ENCODE measurements around the gene PRIM2. TPM values are rescaled to one million over a fixed set of nuclear protein-coding genes. Genes with fewer than 3 reads are reported as not detected.
"Not testable (repeated sequence)": the region's sequence is repeated elsewhere in the genome, so short reads cannot be mapped to it uniquely, and the experiment has no call there.

The PRIM2 gene
- total RNA-seq, 1 experiment from 2014 or later, result 132 TPM

DNA sequence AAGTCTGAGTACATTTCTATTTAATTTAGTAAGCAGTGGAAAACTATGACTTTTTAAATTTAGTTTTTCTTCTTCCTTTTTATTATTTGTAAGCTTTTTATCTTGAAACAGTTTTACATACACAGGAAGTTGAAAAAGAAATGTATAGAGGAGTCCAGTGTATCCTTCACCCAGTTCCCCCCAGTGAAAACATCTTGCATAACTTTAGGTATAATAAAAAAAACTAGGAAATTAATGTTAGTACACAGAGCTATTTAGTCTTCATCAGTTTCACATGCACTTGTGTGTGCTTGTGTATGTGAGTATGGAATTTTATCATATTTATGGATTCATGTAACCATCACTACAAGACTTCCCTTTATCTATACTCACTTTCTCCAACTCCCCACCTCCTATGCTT, 162.8 kb downstream of the PRIM2 start:
- in situ Hi-C loops (cut with HindIII; ENCODE audit: low sequenced_read_pairs); DNase-seq (ENCODE audit: low spot score): not testable (repeated sequence)

DNA sequence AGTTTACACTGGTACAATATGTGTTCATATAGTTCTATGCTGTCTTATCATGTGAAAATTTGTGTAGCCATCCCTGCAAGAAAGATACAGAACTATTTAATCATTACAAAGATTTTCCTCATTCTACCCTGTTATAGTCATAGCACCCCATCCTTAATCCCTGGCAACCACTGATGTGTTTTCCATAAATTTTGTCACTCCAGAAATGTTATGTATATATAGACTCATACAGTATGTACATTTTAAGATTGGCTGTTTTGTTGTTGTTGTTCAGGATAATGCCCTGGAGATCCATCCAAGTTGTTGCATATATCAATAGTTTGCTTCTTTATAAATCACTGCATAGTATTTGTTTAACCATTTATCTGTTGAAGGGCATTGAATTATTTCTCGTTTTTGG, 163.7 kb downstream of the PRIM2 start:
- in situ Hi-C loops (cut with HindIII; ENCODE audit: low sequenced_read_pairs); DNase-seq (ENCODE audit: low spot score): not testable (repeated sequence)

DNA sequence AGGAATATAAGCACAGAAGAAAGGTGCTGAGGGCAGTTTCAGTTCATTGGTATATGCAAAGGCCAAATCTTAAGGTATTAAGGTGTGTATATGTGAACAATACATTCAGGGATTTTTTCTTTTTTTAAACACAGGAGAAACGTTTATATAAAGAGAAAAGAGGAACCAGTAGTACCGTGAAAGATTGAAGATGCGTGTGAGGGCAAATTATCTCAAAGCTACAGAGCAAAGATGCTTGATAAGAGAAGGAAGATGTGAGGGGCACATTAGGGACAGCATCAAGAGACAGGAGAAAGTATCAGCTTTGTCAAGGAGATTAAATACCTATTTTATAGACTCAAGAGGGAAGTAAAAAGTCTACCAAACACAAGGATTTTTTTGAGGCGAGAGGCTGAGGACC, 165.0 kb downstream of the PRIM2 start:
- in situ Hi-C loops (cut with HindIII; ENCODE audit: low sequenced_read_pairs); DNase-seq (ENCODE audit: low spot score): not testable (repeated sequence)

DNA sequence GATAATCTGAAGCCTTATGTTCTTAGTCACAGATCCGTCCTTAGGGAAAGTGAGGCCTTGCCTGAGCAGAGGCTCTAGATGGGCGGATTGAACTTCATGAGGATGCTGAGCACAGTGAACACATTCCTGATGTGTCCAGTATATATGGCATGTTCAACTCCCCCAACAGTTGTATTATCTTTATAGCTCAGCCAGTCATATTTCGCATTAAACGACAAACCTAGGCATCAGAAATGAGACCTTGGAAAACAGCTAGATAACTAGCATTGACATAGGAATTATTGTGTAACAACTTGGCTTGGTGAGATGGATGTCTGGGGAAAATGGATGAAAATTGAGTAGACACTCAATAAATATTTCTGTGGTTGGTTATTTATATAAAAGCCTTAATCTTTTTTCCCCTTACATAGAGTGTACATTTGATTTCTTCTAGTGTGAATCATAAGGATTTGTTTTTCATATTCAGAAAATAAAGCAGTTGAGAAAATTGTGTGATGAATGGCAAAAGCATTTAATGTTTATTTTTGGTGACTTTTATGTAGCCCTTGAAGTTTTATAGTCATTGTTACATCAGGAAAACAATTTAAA, 169.2 kb downstream of the PRIM2 start:
- in situ Hi-C loops (cut with HindIII; ENCODE audit: low sequenced_read_pairs); DNase-seq (ENCODE audit: low spot score): not testable (repeated sequence)

DNA sequence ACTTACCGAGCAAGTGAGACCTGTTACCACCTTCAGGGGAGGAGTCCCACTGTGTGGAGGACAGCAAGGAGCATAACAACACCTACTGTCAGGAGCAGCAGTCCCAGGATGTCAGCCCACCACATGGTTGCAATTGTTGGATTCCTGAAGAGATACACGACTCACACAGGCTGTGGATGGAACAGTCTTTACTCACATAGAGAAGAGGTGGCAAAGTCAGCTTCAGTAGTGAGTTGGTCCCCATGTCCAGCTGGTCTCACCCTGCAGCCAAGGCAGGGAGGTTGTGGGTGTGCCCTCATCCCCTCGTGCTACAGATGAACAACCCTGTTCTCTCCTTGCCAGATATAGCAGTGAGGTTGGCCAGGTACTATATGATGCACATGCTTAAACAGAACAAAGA, 171.1 kb downstream of the PRIM2 start:
- in situ Hi-C loops (cut with HindIII; ENCODE audit: low sequenced_read_pairs); DNase-seq (ENCODE audit: low spot score): not testable (repeated sequence)

DNA sequence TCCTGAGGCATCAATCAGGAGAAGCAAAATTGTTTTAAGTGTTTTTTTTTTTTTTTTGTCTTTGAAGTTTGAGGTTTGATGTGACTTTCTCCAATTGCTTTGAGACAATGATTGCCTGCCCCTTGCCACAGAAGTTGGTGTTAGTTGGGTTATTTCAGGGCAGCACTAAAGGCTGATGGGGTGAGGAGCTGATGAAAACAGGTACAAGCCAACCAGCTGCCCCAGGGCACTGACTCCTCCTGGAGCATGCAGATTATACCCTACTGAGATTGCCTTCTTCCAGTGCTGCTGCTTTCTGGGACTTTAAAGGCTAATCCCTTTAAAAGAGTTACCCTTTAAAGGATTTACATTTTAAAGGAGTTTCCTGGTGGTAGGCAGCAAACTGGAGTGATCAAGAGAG, 172.5 kb downstream of the PRIM2 start:
- DNase-seq (ENCODE audit: low spot score); in situ Hi-C loops (cut with HindIII; ENCODE audit: low sequenced_read_pairs): not testable (repeated sequence)

DNA sequence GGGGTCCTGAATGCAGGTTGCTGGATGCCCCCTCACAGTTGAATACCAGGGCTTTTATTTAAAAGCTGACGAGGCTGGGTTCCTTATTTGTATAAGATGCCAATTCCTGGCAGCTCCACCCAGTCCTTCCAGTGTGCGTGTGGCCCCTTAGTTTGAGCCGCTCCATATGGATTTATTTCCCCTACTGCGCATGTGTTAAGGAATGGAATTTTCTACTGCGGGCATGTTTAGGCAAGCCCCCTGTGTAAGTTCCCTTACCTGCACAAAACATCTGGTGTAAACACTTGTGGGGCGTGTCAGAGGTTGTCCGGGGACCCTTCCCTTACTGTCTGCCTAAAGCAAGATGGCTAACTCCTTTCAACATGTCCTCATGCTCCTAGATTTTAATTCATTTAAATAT, 174.4 kb downstream of the PRIM2 start:
- in situ Hi-C loops (cut with HindIII; ENCODE audit: low sequenced_read_pairs); DNase-seq (ENCODE audit: low spot score): not testable (repeated sequence)

DNA sequence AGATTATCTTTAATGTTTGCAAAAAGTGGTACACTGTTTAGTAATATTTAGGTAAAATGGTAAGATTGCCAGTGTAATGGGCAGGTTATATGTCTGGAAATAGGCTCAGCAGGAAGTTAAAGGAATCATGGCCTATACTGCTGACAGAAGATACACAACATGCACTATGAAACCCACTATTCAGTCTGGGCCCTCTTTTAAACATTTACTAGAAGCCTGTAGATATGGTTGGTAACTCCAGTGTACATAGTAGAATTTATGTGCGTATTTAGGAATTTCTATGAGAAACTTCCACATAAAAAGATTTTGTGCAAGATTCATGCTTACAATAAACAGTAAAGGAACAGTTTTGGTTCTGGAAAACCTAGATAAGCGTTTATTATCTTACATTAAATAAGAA, 178.8 kb downstream of the PRIM2 start:
- in situ Hi-C loops (cut with HindIII; ENCODE audit: low sequenced_read_pairs); DNase-seq (ENCODE audit: low spot score): not testable (repeated sequence)

DNA sequence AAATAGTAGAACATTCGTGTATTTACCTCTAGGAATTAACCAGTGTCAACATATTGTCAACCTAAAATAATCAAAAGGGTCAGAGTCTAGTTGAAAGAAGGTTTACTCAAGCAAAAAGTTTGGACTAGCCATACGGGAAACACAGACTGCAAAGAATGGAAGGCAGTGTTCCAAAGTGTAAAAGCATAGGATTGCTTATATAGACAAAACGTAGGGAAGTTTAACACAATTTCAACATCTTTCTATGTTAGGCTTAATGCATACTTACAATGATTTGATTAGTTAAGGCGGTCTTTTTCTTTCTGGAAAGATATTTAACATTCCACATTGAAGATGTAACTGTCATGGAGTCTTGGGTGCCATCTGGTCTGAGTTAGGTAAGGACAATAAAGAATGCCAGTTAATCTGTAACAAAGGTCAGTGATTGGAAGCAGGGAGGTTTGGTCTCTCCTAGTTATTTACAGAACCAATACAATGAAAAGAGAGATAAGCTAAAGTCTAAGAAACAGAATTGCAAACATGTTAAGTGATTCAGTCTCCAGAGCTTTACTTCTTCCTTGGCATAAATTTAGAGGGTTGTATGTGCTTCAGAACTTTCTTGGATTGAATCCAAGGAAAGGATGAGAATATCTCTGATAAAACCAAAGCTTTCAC, 183.1 kb downstream of the PRIM2 start:
- in situ Hi-C loops (cut with HindIII; ENCODE audit: low sequenced_read_pairs); DNase-seq (ENCODE audit: low spot score): not testable (repeated sequence)

DNA sequence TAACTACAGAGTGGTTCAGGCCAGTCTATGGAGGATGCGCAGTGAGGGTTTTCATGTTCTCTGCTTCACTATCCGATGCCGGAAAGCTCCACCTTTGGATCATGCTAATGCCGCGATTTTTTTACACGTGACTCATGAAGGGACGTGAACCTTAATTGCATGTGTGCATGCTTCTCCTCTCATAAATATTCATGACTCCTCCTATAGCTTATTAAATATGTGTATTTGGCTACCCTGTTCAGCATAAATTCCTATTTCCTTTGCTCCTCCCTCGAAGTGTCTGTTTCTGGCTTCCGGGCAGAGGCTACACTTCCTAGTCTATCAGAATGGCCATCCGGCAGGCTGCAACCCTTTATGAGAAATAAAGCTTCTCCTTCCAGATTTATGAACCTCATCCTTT, 185.0 kb downstream of the PRIM2 start:
- DNase-seq (ENCODE audit: low spot score); in situ Hi-C loops (cut with HindIII; ENCODE audit: low sequenced_read_pairs): not testable (repeated sequence)

DNA sequence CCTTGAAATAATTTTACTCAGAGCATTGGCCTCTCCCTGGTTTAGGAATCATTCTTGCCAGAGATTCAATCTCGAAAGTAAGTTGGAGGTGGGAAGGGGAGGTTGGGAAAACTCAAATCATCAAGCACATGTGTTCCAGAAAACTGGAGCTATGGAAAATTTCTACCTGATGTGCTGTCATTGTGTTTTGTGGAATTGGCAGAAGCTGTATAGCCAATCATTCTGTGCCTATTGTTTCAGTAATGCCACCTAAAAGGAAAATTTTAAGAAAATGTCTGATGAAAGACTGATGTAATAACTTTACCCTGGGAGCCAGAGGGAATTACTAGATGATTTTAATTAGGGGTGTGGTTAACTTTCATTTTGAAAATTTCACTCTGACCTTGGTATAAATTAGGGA, 187.8 kb downstream of the PRIM2 start:
- DNase-seq (ENCODE audit: low spot score); in situ Hi-C loops (cut with HindIII; ENCODE audit: low sequenced_read_pairs): not testable (repeated sequence)

DNA sequence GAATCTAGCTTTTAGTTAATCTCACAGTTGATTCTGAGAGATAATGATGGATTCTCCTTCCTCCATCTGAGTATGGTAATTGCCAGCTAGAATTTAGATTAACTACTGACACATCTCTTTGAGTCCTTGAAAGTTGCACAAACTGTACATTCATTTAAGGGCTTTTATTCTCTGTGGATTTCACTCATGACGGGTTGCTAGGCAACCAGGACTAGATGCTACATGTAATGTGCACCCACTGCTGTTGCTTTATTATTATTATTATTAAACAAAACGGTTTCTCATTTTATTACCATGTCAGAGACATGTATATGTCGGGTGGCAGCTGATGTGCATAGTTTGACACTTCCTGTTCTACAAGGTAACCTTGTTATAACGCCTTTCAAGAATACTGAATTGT, 193.0 kb downstream of the PRIM2 start:
- in situ Hi-C loops (cut with HindIII; ENCODE audit: low sequenced_read_pairs); DNase-seq (ENCODE audit: low spot score): not testable (repeated sequence)

DNA sequence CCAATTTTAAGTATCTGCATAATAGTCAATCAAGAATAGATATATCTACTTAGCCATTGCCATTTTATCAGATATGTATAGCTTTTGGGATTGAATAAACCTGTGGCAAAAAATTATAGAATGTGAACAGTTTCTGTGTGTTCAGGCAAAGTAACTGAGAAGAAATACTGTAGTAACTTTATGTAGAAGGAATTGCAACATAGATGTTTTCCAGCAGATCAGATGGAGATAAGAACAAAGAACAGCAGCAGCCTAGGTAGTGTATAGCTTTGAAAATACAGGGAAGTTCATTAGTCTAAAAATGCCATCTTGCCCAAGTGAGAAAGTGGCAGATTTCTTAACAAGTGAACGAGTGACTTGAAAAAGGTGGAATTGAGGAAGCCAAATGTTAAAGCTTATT, 197.7 kb downstream of the PRIM2 start:
- DNase-seq (ENCODE audit: low spot score); in situ Hi-C loops (cut with HindIII; ENCODE audit: low sequenced_read_pairs): not testable (repeated sequence)

DNA sequence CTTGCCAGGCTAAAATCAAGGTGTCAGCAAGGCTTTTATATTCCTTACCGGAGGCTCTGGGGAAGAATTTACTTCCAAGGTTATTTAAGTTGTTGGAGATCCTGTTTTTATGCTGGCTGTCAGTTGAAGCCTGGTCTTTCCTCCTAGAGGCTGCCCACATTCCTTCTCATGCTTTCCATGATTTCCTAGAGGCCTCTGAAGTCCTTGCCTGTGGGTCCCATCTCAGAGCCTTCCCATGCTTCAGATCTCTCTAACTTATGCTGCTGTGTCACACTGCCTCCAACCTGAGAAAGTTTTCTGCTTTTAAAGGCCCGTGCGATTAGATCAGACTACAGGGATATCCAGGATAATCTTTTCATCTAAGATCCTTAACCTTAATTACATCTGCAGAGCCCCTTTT, 198.4 kb downstream of the PRIM2 start:
- DNase-seq (ENCODE audit: low spot score); in situ Hi-C loops (cut with HindIII; ENCODE audit: low sequenced_read_pairs): not testable (repeated sequence)

DNA sequence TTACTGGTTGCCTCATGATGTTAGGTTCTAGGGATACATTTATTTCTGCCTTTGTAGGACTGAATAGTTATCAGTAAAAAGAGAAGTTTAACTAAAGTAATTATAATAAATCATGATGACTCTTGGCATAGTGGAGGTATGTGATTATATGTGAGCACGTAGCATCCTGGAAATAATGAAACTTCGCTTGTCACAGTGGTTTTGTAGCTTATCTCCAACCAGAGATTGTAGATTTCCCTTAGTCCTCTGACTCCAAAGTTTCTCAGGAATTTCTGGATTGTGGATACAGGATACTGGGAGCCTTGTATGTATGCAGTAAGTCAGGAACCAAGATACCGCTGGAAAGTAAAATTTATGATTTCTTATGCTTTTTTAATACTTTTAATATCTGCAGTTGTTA, 199.3 kb downstream of the PRIM2 start:
- in situ Hi-C loops (cut with HindIII; ENCODE audit: low sequenced_read_pairs); DNase-seq (ENCODE audit: low spot score): not testable (repeated sequence)

DNA sequence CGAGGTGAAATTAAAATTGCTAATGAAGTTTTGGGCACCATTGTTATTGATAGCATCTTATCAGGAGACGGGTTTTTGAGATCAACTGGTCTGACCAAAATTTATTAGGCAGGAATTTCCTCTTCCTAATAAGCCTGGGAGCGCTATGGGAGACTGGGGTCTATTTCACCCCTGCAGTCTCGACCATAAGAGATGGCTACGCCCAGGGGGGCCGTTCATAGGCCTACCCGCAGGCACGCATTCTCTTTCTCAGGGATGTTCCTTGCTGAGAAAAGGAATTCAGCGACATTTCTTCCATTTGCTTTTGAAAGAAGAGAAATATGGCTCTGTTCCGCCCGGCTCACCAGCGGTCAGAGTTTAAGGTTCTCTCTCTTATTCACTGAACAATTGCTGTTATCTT, 201.8 kb downstream of the PRIM2 start:
- in situ Hi-C loops (cut with HindIII; ENCODE audit: low sequenced_read_pairs); DNase-seq (ENCODE audit: low spot score): not testable (repeated sequence)

DNA sequence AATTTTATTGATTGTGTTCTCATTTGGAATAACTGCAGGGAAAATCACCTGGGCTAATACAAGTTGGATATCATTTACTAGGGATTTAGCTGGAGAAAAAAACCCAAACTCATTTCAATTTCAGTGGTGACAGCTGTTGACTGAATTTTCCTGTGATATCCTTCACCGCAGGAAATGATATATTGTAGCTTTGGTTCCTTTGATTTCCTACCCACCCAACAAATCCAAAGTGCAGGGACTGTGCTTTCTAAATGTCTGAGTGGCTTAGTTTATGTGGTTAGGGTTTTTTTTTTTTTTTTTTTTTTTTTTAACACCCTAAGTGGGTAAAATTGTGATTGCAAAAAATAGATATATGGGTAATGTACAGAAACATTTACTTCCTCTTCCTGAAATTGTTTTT, 203.7 kb downstream of the PRIM2 start:
- DNase-seq (ENCODE audit: low spot score); in situ Hi-C loops (cut with HindIII; ENCODE audit: low sequenced_read_pairs): not testable (repeated sequence)

DNA sequence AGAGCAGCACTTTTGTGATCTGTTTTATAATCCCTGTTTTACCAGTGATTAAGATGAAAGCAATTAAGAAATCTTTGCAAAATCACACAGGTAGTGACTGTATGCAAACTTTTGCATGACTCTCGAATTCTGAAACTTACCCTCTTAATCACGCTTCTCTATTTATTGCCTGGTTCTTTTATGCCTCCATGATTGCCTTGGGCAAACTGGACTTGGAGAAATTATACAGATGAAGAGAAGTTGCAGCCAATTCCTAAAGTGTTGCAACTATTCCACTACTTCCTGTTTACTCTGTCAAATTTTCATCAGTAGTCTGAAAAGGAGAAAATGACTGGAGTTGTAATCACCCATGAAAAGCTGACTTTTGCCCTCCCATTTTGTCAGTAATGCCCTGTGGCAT, 205.8 kb downstream of the PRIM2 start:
- DNase-seq (ENCODE audit: low spot score); in situ Hi-C loops (cut with HindIII; ENCODE audit: low sequenced_read_pairs): not testable (repeated sequence)

DNA sequence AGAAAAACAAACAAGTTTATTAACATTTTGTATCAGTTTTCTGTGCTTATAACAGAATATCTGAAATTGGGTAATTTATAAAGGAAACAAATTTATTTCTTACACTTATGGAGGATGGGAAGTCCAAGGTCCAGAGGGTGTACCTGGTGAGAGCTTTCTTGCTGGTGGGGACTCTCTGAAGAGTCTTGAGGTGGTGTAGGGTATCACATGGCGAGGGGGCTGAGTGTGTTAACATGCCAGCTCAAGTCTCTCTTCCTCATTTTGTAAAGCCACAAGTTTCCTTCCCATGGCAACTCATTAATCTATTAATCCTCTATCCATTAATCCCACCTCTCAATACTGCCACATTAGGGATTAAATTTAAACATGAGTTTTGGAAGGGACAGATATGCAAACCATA, 212.3 kb downstream of the PRIM2 start:
- in situ Hi-C loops (cut with HindIII; ENCODE audit: low sequenced_read_pairs); DNase-seq (ENCODE audit: low spot score): not testable (repeated sequence)

DNA sequence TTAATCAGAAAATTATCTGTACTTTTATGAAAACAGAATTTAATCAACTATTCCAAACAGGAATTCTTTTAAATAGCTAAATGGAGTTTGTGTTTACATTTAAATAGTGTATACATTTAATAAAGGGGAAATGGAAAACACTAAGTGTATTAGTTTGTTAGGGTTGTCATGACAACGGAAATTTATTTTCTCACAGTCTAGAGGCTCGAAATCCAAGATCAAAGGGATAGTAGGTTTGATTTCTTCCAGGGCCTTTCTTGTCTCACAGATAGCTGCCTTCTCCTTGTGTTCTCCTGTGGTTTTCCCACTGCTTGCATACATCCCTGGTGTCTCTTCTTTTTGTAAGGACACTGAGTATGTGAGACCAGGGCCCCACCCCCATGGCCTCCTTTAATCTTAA, 215.2 kb downstream of the PRIM2 start:
- DNase-seq (ENCODE audit: low spot score); in situ Hi-C loops (cut with HindIII; ENCODE audit: low sequenced_read_pairs): not testable (repeated sequence)

DNA sequence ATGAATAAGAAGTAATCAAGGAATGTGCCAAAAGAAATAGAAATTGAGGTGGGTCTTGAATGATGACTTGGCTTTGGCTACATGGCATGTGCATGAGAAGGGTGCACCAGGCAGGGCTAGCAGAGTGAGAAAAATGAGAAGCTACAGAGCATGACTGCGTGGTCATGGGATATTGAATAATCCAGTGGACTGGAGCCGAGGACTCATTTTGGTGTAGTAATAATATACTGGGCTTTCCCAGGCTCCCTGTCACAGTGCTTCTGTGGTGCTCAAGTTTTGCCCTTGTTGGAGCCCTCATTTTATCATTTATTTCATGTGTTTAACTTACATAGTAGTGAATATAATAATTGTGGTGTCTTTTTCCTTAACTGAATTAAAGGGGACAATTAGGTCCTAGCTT, 217.7 kb downstream of the PRIM2 start:
- in situ Hi-C loops (cut with HindIII; ENCODE audit: low sequenced_read_pairs); DNase-seq (ENCODE audit: low spot score): not testable (repeated sequence)
